GM19023 (cell line): Measurements from ENCODE around the gene MAST4.

Experiments used
- ATAC-seq: cut with Tn5 transposase; IDR thresholded peaks from one replicate; pipeline ENCODE4 v1.9.1; 2021; ENCODE audit warnings: mild to moderate bottlenecking, moderate library complexity; ENCODE audit not compliant: unreplicated experiment

Gene MAST4

GRCh38 chr5:67215519-67216471 lies 619.6 kb downstream of the MAST4 start:
- peak; percentile 100 for ATAC-seq

- no peak for ATAC-seq
Measured at GRCh38 chr5:67216564-67216963, 620.4 kb downstream of the MAST4 start.
